HFF-Myc (cell line): Measurements from ENCODE around the gene BRD7.

Experiments used
- DNase-seq: peaks from one replicate; pipeline ENCODE4 v3.0.0-alpha.2; 2011; ENCODE audit warnings: low read depth; ENCODE audit errors: extremely low read depth
- H3K4me3 ChIP-seq: replicated peaks from 2 replicates; pipeline ENCODE4 v1.5.1; 2011; ENCODE audit warnings: low read depth, mild to moderate bottlenecking, control low read depth, low read length
- TF ChIP-seq, protein P1 (sequence below): IDR thresholded peaks from 2 replicates; pipeline ENCODE4 v1.5.1; 2012; ENCODE audit warnings: mild to moderate bottlenecking, low read depth, low read length, control low read depth; ENCODE audit errors: missing control alignments

The BRD7 gene

DNA sequence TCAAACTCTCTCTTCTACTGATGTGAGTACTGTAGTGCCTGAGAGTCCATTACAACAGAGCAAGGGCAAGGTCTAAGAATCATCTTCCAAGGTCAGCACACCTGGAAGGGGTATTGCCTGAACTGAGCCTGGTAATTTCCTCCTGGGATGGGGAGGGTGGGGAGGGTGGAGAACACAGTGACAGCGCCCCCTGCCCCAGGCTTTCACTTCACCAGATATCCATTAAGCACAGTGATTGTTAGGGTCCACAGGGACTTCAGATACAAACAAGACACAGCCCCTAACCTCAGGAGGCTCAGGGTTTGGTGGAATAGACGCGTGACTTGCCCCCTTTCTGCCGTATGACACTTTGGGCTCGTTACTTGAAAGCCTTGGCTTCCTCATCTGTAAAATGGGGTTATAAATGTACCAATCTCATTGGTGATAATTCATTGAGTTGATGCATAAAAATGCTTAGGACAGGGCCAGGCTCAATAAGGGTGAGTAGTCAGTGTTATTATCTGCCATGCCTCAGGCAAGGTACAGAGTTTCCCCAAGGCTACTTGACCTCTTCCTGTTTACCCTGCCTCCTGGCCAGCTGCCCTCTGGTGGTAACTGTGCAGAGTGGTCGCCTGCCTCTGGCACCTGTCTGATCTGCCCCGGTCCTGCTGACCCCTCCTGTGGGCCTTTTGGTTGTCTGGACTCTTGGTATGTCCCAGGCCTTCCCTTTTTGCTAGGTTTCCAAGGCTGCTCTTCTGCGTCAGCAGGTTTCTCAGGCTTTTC, 13.1 kb upstream of the BRD7 start:
- TF ChIP-seq, protein P1, sequence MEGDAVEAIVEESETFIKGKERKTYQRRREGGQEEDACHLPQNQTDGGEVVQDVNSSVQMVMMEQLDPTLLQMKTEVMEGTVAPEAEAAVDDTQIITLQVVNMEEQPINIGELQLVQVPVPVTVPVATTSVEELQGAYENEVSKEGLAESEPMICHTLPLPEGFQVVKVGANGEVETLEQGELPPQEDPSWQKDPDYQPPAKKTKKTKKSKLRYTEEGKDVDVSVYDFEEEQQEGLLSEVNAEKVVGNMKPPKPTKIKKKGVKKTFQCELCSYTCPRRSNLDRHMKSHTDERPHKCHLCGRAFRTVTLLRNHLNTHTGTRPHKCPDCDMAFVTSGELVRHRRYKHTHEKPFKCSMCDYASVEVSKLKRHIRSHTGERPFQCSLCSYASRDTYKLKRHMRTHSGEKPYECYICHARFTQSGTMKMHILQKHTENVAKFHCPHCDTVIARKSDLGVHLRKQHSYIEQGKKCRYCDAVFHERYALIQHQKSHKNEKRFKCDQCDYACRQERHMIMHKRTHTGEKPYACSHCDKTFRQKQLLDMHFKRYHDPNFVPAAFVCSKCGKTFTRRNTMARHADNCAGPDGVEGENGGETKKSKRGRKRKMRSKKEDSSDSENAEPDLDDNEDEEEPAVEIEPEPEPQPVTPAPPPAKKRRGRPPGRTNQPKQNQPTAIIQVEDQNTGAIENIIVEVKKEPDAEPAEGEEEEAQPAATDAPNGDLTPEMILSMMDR, result peak; percentile 6
- no peak overlapping the region for H3K4me3 ChIP-seq
- no peak for DNase-seq

DNA sequence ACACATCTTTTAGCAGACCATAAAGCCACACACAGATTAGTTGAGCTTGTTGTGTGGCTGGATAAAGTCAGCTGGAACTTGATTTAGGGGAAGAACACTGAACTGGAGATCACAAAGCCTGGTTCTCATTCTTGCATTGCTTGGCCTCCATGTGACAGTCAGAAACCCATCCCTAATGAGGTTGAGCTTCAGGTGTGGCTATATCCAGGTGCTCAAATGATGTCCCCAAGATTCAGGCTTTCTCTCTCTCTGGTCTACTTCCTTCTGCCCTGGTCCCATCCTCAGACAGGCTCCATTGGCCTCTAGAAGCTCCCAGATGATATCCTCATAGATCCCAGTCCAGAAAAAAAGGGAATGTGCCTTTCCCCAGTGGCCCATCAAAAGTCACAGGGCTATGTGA, 9.6 kb upstream of the BRD7 start:
- no peak for DNase-seq
- no peak overlapping the region for H3K4me3 ChIP-seq
- TF ChIP-seq, protein P1, result no peak

DNA sequence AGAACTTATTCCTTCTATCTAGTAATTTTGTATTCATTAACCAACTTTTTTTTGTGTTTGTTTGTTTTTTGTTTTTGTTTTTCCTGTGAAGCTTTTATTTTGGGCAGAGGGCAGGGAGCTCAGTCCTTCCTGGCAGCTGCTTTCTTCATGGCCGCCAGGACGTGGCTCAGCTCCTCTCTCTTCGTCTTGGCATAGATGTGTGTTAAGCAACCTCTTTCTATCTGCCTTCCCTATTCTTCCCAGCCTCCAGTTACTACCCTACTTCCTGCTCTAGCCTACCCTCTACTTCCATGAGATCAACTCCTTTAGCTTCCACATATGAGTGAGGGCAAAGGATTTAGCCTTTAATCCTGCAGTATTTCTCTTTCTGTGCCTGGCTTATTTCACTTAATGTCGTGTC, 8.2 kb upstream of the BRD7 start:
- no peak overlapping the region for H3K4me3 ChIP-seq
- TF ChIP-seq, protein P1, result no peak
- no peak for DNase-seq

DNA sequence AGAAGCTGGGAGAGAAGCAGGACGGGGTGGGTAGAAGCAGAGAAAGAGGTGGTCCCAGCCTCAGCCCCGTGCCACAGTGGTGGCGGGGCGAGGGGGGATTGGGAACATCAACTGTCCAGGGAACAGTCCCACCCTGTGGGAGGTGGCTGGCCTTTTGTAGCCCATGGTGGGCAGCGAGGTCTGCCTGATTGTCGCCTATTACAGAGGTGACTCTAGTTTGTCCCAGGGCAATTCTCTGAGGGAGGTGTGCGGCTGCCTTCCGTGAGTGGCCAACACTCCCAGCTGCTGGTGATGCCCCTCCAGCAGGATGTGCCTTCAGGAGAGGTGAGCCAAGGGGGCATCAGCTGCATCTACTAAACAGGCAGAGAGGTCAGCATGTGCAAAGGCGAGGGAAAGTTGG, 5.0 kb upstream of the BRD7 start:
- TF ChIP-seq, protein P1, result no peak
- DNase-seq, result no peak
- no peak overlapping the region for H3K4me3 ChIP-seq

DNA sequence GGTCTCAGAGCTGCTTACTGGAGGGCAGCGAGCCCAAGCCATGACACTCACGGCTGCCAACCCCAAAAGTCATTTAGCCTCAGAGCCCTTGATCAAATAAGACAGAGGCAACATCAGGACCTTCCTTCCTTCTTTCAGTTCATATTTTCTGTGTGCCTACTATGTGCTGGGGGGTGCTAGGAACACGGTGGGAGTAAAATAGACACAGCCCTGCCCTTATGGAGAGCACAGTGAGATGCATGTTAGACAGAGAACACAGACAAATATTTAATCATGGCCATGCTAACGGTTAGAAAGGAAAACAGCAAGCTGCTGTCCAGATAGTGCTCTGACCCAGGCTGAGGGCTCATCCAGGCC, 4.5 kb upstream of the BRD7 start:
- TF ChIP-seq, protein P1, result no peak
- H3K4me3 ChIP-seq, result no peak overlapping the region
- DNase-seq, result no peak

DNA sequence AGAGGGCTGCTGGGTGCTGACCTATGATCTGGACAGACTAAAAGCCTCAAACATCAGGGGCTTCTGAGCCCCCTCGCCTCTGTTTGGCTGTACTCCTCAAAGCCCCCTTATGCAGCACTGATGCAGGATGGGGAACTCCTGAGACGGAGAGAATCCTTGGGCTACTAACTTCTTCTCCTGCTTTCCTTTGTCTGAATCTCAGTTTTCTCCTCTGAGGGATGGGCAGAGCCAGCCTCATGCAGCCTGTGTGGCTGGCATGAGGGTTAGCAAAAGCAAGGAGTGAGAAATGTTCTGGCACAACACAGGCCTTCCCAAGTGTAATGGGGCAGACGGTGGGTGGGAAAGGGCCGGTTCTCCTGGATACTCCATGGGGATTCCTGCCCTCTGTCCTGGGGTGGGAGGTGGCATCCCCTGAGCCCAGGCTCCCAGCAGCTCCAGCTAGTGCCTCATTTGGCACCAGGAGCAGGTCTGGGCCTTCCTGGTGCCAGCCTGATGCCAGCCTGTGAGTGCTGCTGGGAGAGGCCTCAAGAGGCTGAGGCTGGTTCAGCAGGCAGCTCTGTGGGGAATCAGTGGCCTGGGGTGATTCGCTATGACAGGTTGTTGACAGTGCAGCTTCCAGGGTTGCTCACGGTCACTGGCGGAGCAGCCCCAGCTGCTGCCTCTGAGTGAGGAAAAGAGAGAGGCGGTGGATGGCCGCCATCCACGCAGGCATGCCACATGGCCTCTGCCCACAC, 4.0 kb upstream of the BRD7 start:
- no peak for DNase-seq
- no peak overlapping the region for H3K4me3 ChIP-seq
- TF ChIP-seq, protein P1, result no peak
